Spleen (tissue), 11 donors: ENCODE measurements around the gene ITPR1. TPM values are rescaled to one million over a fixed set of nuclear protein-coding genes. Genes with fewer than 3 reads are reported as not detected.

ENCODE experiments used
- DNase-seq: peaks from one replicate; pipeline ENCODE4 v3.0.0-alpha.2; 2020
- H3K27ac ChIP-seq, 8 donors: fragments of 200-600 bp; sonication (generic) in 7 of 8; 1 replicate in 4 of 8; 2 replicates in 4 of 8; pipeline versions ENCODE4 v1.5.0 to v1.8.0; 2016 to 2021; ENCODE audit warnings: inconsistent platforms in 4 of 8, mild to moderate bottlenecking in 4 of 8, moderate library complexity in 1 of 8
- H3K27me3 ChIP-seq, 7 donors: fragments of 200-600 bp; sonication (generic) in 6 of 7; replicated peaks in 1 of 7; 1 replicate in 4 of 7; 2 replicates in 3 of 7; pipeline versions ENCODE4 v1.5.0 to v1.8.0; 2016 to 2021; ENCODE audit warnings: inconsistent platforms in 3 of 7, mild to moderate bottlenecking in 1 of 7
- H3K36me3 ChIP-seq, 6 donors: fragments of 200-600 bp; sonication (generic) in 5 of 6; 1 replicate in 4 of 6; 2 replicates in 2 of 6; pipeline versions ENCODE4 v1.5.0 to v1.8.0; 2016 to 2021; ENCODE audit warnings: inconsistent platforms in 2 of 6
- H3K4me1 ChIP-seq, 6 donors: fragments of 200-600 bp; sonication (generic) in 5 of 6; 1 replicate in 3 of 6; 2 replicates in 3 of 6; pipeline versions ENCODE4 v1.5.0 to v1.8.0; 2016 to 2021; ENCODE audit warnings: inconsistent platforms in 3 of 6
- H3K4me3 ChIP-seq, 8 donors: fragments of 200-600 bp; sonication (generic) in 7 of 8; 1 replicate in 4 of 8; 2 replicates in 4 of 8; pipeline versions ENCODE4 v1.5.0 to v1.8.0; 2016 to 2021; ENCODE audit warnings: inconsistent platforms in 4 of 8, mild to moderate bottlenecking in 4 of 8, moderate library complexity in 2 of 8
- H3K9me3 ChIP-seq, 8 donors: fragments of 200-600 bp; sonication (generic) in 7 of 8; 1 replicate in 4 of 8; 2 replicates in 4 of 8; pipeline versions ENCODE4 v1.5.0 to v1.8.0; 2016 to 2021; ENCODE audit warnings: inconsistent platforms in 4 of 8
- CTCF ChIP-seq, 11 experiments: fragments of 200-600 bp in 7 of 11; fragments of 450-650 bp in 4 of 11; sonication (generic) in 4 of 11; IDR thresholded peaks in 8 of 11; conservative IDR thresholded peaks in 3 of 11; 1 replicate in 7 of 11; 2 replicates in 4 of 11; pipeline versions ENCODE4 v1.4.0 to v1.8.0; 2016 to 2021; ENCODE audit warnings: antibody characterized with exemption in 11 of 11, inconsistent platforms in 4 of 11, mild to moderate bottlenecking in 1 of 11
- POLR2A ChIP-seq, 3 donors: fragments of 450-650 bp; IDR thresholded peaks; one replicate each; pipeline ENCODE4 v1.5.1; 2017; ENCODE audit warnings: antibody characterized with exemption in 3 of 3, mild to moderate bottlenecking in 1 of 3
- POLR2AphosphoS5 ChIP-seq, 3 donors: sonication (generic); formaldehyde crosslinking; IDR thresholded peaks; one replicate each; pipeline ENCODE4 v1.5.1; 2017; ENCODE audit warnings: antibody characterized with exemption in 3 of 3
- WGBS, 5 donors: extraction: QIAGEN DNeasy Blood & Tissue Kit in 3 of 5; methylation state at CpG; one replicate each; pipeline versions ENCODE4 v1.1.5 to v1.1.7; 2013 to 2018; 5-methylcytosine and 5-hydroxymethylcytosine counted together
- intact Hi-C: fragments of 100-400 bp; cut with DNase I; formaldehyde crosslinking; loops from one replicate; pipeline ENCODE4 v1.15.0; 2023; ENCODE audit warnings: low total_unique reads
- polyA plus RNA-seq, 3 donors: library from polyadenylated mRNA; stranded (reverse); fragments of 200-250 nt; gene quantifications; one replicate each; pipeline ENCODE4 v1.2.1, GENCODE V29; 2013
- total RNA-seq, 7 donors: library from RNA; depleted of rRNA in 3 of 7; stranded (reverse); fragments of >200 nt in 3 of 7; fragmentation: NEBNext Ultra II Directional in 4 of 7; extraction: Animal tissue kit (Norgen Biotek cat#: 25700) in 4 of 7; gene quantifications; one replicate each; pipeline versions ENCODE4 v1.1.0 to v1.2.1, GENCODE V29; 2016 to 2021
- donor health status: healthy with polysubstance abuse.
- donor health status: DM: no; HTN: no; CAD: no; lungs with moderate emphysema.
- donor health status: DM: no; HTN: no; CAD: no.
- donor health status: Bipolar disorder and iron deficiency.
- donor health status: healthy.
- donor health status: DM: no; HTN: no; CAD: no.
- donor health status: DM: yes; HTN: yes; CAD: no.

ITPR1 gene
- total and polyA plus RNA-seq, 10 donors = 17.5 to 194 (median 129) TPM

GRCh38 chr3:4606911-4607310, 113.8 kb downstream of the ITPR1 start:
- no peak overlapping the region for H3K27ac ChIP-seq
- peaks cover 0 to 23% (median 1%) of the 10 kb centered on the region in 6 donors for H3K4me1 ChIP-seq
- DNase-seq = no peak
- no peak for TF ChIP-seq POLR2AphosphoS5 (IDR thresholded peaks at IDR 0.05)
- TF ChIP-seq CTCF (IDR thresholded peaks at IDR 0.05 in 8 of 11, conservative IDR thresholded peaks at IDR 0.05 in 3 of 11) = no peak
- TF ChIP-seq POLR2A (IDR thresholded peaks at IDR 0.05) = no peak
- no peaks in the 10 kb centered on the region for H3K36me3 ChIP-seq
- H3K9me3 ChIP-seq = no peaks in the 10 kb centered on the region
- intact Hi-C loops = no loop called here
- WGBS, 5 donors = 70 to 88% (median 84%) methylated on average over 4 of the region's 4 CpGs
- H3K4me3 ChIP-seq = no peak overlapping the region
- no peaks in the 10 kb centered on the region for H3K27me3 ChIP-seq

GRCh38 chr3:4613366-4613765, 120.2 kb downstream of the ITPR1 start:
- peaks cover 0 to 19% (median 4%) of the 10 kb centered on the region in 6 donors for H3K4me1 ChIP-seq
- H3K4me3 ChIP-seq = no peak overlapping the region
- H3K27ac ChIP-seq = no peak overlapping the region
- no peaks in the 10 kb centered on the region for H3K36me3 ChIP-seq
- DNase-seq = no peak
- WGBS, 5 donors = 34 to 71% (median 57%) methylated on average over 3 of the region's 3 CpGs
- intact Hi-C loops = no loop called here
- no peak for TF ChIP-seq CTCF (IDR thresholded peaks at IDR 0.05 in 8 of 11, conservative IDR thresholded peaks at IDR 0.05 in 3 of 11)
- no peak for TF ChIP-seq POLR2AphosphoS5 (IDR thresholded peaks at IDR 0.05)
- no peak for TF ChIP-seq POLR2A (IDR thresholded peaks at IDR 0.05)
- no peaks in the 10 kb centered on the region for H3K9me3 ChIP-seq
- no peaks in the 10 kb centered on the region for H3K27me3 ChIP-seq

- intact Hi-C loops = no loop called here
- TF ChIP-seq CTCF (IDR thresholded peaks at IDR 0.05 in 8 of 11, conservative IDR thresholded peaks at IDR 0.05 in 3 of 11) (no peak), POLR2A (IDR thresholded peaks at IDR 0.05) (no peak), POLR2AphosphoS5 (IDR thresholded peaks at IDR 0.05) (no peak)
- WGBS, 5 donors = 81 to 96% (median 88%) methylated on average over 5 of the region's 5 CpGs
- Histone ChIP-seq H3K36me3 (no peaks in the 10 kb centered on the region), H3K27me3 (no peaks in the 10 kb centered on the region), H3K4me1 (peaks cover 0 to 19% (median 4%) of the 10 kb centered on the region in 6 donors), H3K4me3 (no peak overlapping the region), H3K27ac (no peak overlapping the region), H3K9me3 (no peaks in the 10 kb centered on the region)
- DNase-seq = no peak
These were observed 120.9 kb downstream of the ITPR1 start for GRCh38 chr3:4614070-4614469.

GRCh38 chr3:4614927-4615326, 121.8 kb downstream of the ITPR1 start:
- Histone ChIP-seq H3K9me3 (no peaks in the 10 kb centered on the region), H3K27ac (no peak overlapping the region), H3K36me3 (no peaks in the 10 kb centered on the region), H3K27me3 (no peaks in the 10 kb centered on the region), H3K4me3 (no peak overlapping the region), H3K4me1 (peaks cover 0 to 19% (median 4%) of the 10 kb centered on the region in 6 donors)
- WGBS, 5 donors = 90 to 98% (median 96%) methylated on average over 3 of the region's 3 CpGs
- TF ChIP-seq POLR2AphosphoS5 (IDR thresholded peaks at IDR 0.05) (no peak), CTCF (IDR thresholded peaks at IDR 0.05 in 8 of 11, conservative IDR thresholded peaks at IDR 0.05 in 3 of 11) (no peak), POLR2A (IDR thresholded peaks at IDR 0.05) (no peak)
- no peak for DNase-seq
- intact Hi-C loops = no loop called here
